ENCODE data around the gene STPG3. TPM values are rescaled to one million over a fixed set of nuclear protein-coding genes. Genes with fewer than 3 reads are reported as not detected.

STPG3 gene
- total and polyA plus RNA-seq, 9 of the 15 experiments (the other 6 are each of a cell fraction or from before 2014, with no cell fraction given): not detected

DNA sequence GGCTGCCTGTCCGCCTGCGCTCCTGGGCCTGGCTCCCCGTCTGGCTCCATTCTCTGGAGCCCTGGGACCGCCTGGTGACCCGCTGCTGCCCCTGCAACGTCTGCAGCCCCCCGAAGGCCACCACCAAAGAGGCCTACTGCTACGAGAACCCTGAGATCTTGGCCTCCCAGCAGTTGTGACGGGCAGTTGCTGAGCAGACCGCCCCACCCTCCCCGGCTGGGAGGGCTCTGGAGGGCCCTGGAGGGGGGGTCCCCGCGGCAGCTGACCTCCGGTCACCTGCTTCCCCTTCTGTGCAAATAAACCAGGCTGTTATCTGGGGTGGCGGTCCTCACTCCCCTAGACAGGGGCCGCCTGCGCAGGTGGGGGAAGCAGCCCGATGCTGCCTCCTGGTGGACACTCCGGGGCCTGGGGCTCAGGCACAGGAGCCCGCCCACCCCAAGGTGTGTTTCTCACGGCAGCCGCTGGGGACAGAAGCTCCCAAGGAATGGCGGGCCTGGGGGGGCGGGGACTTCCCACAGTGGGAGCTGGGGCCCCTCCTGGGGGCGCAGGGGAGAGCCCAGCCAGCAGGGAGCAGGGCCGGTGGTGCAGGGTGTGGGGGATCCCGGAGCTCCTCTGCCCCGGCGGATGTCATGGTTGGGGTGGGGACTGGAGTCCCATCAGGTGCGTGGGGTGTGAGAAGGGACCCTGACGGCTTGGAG lies 14.7 kb upstream of the STPG3 start (continued):
- TF ChIP-seq TEAD4 (IDR thresholded peaks at IDR 0.05; ENCODE audit: low read length): peak; percentile 68
- no peak for TF ChIP-seq TEAD4 (CRISPR knock-in tag; IDR thresholded peaks at IDR 0.05; ENCODE audit: borderline replicate concordance)
- TF ChIP-seq, protein P1, sequence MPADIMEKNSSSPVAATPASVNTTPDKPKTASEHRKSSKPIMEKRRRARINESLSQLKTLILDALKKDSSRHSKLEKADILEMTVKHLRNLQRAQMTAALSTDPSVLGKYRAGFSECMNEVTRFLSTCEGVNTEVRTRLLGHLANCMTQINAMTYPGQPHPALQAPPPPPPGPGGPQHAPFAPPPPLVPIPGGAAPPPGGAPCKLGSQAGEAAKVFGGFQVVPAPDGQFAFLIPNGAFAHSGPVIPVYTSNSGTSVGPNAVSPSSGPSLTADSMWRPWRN (IDR thresholded peaks at IDR 0.05; ENCODE audit: low read depth): 0 out of 2 replicates have a peak, but pooled peaks have one; percentile 60
- TF ChIP-seq ZBTB8A (IDR thresholded peaks at IDR 0.05; ENCODE audit: partially characterized antibody): no peak
- TF ChIP-seq ETV1 (tag; conservative IDR thresholded peaks at IDR 0.05; ENCODE audit: low read depth): peak; percentile 88
- TF ChIP-seq ZMIZ1 (IDR thresholded peaks at IDR 0.05; ENCODE audit: low read depth in 2 of 2, low read length in 2 of 2): peak in 1 of 2 experiments; percentile 72; a peak in 1 of 4 replicates
- peak; percentile 89 to 91 for TF ChIP-seq NRF1 (conservative IDR thresholded peaks at IDR 0.05 in 1 of 2, IDR thresholded peaks at IDR 0.05 in 1 of 2)
- peak; percentile 76 for TF ChIP-seq ZFX (CRISPR knock-in tag; IDR thresholded peaks at IDR 0.05)
- peak; percentile 80 for TF ChIP-seq CXXC5 (CRISPR knock-in tag; IDR thresholded peaks at IDR 0.05)
- TF ChIP-seq FOXA1 (IDR thresholded peaks at IDR 0.05; ENCODE audit: borderline replicate concordance): peak; percentile 61; the same call in 1 of the 2 replicates
